NCI-H82 (cell line): Measurements from ENCODE around the gene GUSB.

ENCODE experiments used
- DNase-seq: peaks from one replicate; lab custom pipeline; 2025; lab: John Stamatoyannopoulos, UW

Gene GUSB

GRCh38 chr7:65927489-65928448 is 54.2 kb downstream of the GUSB start:
- peak; percentile 34 for DNase-seq

- no peak for DNase-seq
These were observed 55.4 kb downstream of the GUSB start for GRCh38 chr7:65926588-65926987.

- no peak for DNase-seq
These were observed 57.0 kb downstream of the GUSB start for GRCh38 chr7:65925040-65925439.

GRCh38 chr7:65924193-65924592 is 57.8 kb downstream of the GUSB start:
- no peak for DNase-seq

GRCh38 chr7:65923316-65923715 is 58.7 kb downstream of the GUSB start:
- no peak for DNase-seq

- no peak for DNase-seq
These were observed 65.9 kb downstream of the GUSB start for GRCh38 chr7:65915921-65916657.

- DNase-seq = peak; percentile 9
These were observed 69.8 kb downstream of the GUSB start for GRCh38 chr7:65912237-65912636.
